NK-92 treated with Interleukin-12 subunit alpha and Interleukin-12 subunit beta, amount 100 ng/mL, for 24 hours (cell line): ENCODE results near the gene RFC3.

ENCODE experiments used
- DNase-seq: peaks from one replicate; lab custom pipeline; 2025; lab: John Stamatoyannopoulos, UW

RFC3 gene

GRCh38 chr13:33868343-33868994 is 50.5 kb downstream of the RFC3 start:
- no peak for DNase-seq

- DNase-seq: no peak
These were observed 51.1 kb downstream of the RFC3 start for GRCh38 chr13:33869005-33869404.

- DNase-seq: no peak
These were observed 52.2 kb downstream of the RFC3 start for GRCh38 chr13:33870046-33870668.

GRCh38 chr13:33871207-33872004 is 53.5 kb downstream of the RFC3 start:
- no peak for DNase-seq

GRCh38 chr13:33872005-33872351 is 54.0 kb downstream of the RFC3 start:
- no peak for DNase-seq

GRCh38 chr13:33873251-33873908 is 55.4 kb downstream of the RFC3 start:
- DNase-seq: no peak

- DNase-seq: no peak
These were observed 56.9 kb downstream of the RFC3 start for GRCh38 chr13:33874871-33875270.

GRCh38 chr13:33875618-33876401 is 57.9 kb downstream of the RFC3 start:
- DNase-seq: no peak

GRCh38 chr13:33876716-33877394 is 58.9 kb downstream of the RFC3 start:
- no peak for DNase-seq

GRCh38 chr13:33879118-33879517 is 61.2 kb downstream of the RFC3 start:
- DNase-seq: no peak

- no peak for DNase-seq
These were observed 64.9 kb downstream of the RFC3 start for GRCh38 chr13:33882804-33883203.

- DNase-seq: no peak
These were observed 66.7 kb downstream of the RFC3 start for GRCh38 chr13:33884531-33885220.
